HuH-7 (cell line): ENCODE measurements around the gene LRRN2.

ENCODE experiments used
- DNase-seq: peaks from one replicate; pipeline ENCODE4 v3.0.0; 2011; ENCODE audit warnings: low spot score

Gene LRRN2

GRCh38 chr1:204662530-204662929, 23.0 kb downstream of the LRRN2 start:
- no peak for DNase-seq

DNA sequence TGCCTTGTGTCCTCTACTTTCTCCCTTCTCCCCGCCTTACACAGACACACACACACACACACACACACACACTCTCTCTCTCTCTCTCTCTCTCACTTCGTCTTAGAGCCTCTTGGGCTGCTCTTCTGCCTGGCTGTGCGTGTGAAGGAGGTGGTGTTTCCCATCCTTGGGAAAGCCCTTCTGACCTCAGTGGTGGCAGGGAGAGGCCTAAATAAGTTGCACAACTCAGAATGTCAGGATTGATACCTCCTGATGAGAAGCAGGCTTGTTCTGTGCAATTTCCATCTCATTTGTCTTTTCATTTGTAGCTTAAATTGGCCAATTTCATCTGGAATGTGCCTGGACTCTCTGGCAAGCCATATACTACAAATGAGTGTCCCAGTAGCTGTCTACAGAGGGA, 25.0 kb downstream of the LRRN2 start:
- DNase-seq, result no peak

DNA sequence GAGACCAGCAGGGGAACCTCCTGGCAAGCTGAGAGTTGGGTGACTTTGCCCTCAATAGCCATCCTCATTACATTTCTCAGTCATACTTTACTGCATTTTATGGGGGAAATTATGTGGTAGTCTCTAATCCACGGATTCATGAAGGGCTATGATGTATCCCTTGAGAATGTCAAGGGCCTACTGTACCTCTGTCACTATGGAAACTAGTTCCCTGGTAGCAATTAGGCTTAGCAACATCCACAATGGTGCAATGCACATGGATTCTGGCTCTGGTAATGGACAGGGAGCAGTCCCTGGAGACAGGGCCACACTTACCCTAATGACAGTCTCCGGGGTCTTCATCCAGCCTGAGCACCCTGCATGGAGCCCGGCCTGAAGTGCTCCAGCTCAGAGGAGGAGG, 26.5 kb downstream of the LRRN2 start:
- DNase-seq, result no peak

DNA sequence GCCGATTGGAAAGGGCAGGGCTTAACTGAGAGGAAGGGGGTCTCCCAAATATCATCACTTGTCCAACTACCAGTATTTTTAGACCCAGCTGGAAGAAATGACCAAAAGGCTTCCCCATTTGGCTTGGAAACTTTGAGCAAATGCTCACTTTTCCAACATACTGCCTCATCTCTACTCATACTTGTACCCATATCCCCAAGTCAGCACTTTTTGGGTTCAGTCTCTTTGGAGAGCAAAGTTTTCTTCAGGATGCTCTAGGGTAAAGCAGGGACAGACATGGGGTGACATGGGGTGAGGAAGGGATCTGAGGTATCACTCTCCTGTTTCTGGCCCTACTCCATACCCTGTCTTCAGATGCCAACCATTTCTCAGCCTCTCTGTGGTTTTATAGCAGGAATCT, 27.2 kb downstream of the LRRN2 start:
- DNase-seq, result no peak

DNA sequence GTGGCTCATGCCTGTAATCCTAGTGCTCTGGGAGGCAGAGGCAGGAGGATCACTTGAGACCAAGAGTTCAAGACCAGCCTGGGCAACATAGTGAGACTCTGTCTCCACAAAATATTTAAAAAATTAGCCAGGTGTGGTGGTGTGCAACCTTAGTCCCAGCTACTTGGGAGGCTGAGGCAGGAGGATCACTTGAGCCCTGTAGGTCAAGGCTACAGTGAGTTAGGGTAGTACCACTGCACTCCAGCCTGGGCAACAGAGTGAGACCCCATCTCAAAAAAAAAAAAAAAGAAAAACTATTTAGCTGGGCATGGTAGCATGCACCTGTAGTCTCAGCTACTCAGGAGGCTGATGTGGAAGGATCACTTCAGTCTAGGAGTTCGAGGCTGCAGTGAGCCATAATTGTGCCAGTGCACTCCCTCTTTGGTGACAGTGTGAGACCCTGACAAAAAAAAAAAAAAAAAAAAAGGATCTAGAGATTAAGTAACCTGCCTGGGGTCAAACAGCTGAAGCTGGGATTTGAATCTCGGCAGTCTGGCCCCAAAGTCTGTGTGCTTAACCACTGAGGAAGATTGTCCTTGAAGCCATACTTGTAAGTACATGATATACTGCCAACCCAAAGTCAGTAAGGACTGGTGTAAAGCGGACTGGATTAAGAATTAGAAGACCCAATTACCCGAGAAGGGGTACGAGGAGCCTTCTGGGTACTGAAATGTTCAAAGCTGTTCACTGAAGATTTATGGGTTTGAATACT, 31.8 kb downstream of the LRRN2 start:
- no peak for DNase-seq

DNA sequence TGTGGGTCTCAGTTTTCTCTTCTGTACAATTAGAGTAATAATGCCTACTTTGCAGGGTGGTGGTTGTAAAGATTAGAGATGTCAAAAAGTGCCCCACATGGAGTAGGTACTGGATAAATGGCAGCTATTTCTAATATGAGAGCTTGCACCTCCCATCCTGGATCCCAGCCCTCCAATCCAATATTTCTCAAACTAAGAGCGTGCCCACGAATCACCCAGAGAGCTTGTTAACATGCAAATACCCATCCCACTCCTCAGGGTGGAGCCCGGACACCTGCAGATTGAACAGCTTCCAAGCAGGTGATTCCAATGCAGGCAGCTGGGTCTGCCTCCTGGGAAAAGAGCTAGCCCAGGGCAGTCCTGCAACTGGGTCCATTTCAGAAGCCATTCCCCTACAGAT, 33.0 kb downstream of the LRRN2 start:
- no peak for DNase-seq

GRCh38 chr1:204651843-204652421, 33.6 kb downstream of the LRRN2 start:
- DNase-seq, result no peak

- DNase-seq, result no peak
Observed at GRCh38 chr1:204650911-204651570, 34.5 kb downstream of the LRRN2 start.

GRCh38 chr1:204649721-204650521, 35.6 kb downstream of the LRRN2 start:
- no peak for DNase-seq

- DNase-seq, result no peak
Observed at GRCh38 chr1:204648576-204648975, 37.0 kb downstream of the LRRN2 start.

DNA sequence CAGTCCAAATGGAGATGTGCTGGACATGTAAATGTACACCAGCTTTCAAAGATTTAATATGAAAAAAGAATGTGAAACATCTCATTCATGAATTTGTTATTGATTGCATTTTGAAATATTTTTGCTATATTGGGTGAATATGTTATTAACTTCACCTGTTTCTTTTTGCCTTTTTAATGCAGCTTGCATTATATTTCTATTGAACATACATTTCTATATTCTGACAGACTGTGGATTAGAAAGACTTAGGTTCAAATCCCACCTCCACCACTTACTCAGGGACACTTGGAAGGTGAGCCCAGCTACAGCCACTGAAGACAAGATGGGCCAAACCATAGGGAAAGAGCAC, 37.8 kb downstream of the LRRN2 start:
- DNase-seq, result no peak

- DNase-seq, result peak; percentile 62
Observed at GRCh38 chr1:204647114-204647804, 38.3 kb downstream of the LRRN2 start.

DNA sequence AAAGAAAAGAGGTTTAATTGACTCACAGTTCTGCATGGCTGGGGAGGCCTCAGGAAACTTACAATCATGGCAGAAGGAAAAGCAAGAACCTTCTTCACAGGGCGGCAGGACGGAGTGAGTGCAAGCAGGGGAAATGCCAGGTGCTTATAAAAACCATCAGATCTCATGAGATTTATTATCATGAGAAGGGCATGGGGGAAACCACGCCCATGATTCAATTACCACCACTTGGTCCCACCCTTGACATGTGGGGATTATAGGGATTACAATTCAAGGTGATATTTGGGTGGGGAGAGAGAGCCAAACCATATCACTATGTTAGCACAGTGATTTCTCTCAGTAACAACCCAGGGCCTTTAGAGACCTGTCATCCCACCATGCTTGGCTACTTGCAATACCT, 39.9 kb downstream of the LRRN2 start:
- no peak for DNase-seq

GRCh38 chr1:204645251-204645650, 40.3 kb downstream of the LRRN2 start:
- DNase-seq, result no peak

- no peak for DNase-seq
Observed at GRCh38 chr1:204643503-204643902, 42.0 kb downstream of the LRRN2 start.

DNA sequence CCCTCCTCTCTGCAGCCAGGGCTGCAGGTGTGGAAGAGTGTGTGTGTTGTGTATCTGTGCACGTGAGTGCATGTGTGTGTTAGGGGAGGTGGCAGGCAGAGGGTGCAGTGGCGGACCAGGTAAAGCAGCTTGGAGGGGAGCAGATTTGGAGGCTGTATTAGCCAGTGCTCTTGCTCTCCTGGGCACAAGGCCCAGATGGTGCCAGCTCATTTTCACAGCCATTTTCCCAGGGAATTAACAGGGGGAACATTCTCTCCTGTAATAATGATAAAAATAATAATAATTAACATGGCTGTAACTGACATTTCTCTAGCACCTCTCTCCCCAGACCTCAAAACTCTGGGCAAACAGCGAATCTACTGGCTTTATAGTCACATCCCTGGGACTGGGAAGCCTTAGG, 43.6 kb downstream of the LRRN2 start:
- no peak for DNase-seq

- no peak for DNase-seq
Observed at GRCh38 chr1:204641455-204641854, 44.1 kb downstream of the LRRN2 start.

DNA sequence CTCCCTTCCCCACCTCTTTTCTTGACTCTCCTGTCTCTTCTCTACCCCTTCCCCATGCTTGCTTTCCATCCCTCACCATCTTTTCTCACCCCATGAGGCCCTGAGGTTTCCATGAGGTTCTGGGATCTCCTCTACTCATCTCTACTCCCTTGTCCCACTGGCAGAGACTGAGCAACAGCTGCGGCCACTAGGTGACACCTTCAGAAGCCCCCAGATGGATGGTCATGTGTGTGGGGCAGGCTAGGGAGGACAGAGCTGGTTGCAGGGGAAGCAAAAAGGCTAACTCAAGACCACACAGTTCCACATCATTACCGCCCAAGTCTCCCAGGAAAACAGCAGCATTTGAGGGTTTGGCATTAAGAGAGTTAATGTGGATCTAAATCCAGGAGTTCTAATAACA, 45.0 kb downstream of the LRRN2 start:
- no peak for DNase-seq

DNA sequence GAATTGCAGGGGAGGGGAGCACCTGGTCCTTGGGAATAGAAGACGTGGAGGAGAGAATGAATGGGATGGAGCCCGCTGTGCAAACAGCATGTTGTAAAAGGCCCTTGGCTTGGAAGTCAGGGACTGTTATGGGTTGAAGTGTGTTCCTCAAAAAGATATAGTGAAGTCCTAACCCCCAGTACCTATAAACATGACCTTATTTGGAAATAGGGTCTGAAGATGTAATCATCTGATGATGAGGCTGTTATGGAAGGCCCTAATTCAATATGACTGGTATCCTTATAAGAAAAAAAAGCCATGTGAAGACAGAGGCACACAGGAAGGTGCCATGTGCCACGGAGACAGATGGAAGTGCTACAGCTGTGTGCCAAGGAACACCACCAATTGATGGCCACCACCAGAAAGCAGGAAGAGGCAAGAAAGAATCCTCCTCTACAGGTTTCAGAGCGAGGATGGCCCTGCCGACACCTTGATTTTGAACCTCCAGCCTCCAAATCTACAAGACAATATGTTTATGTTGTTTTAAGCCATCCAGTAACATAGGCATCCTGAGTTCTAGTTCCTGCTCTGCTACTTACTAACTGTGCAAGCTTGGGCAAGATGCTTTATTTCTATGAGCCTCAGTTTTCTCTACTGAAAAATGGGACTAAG, 51.2 kb downstream of the LRRN2 start:
- DNase-seq, result no peak

- DNase-seq, result no peak
Observed at GRCh38 chr1:204633665-204634064, 51.9 kb downstream of the LRRN2 start.

DNA sequence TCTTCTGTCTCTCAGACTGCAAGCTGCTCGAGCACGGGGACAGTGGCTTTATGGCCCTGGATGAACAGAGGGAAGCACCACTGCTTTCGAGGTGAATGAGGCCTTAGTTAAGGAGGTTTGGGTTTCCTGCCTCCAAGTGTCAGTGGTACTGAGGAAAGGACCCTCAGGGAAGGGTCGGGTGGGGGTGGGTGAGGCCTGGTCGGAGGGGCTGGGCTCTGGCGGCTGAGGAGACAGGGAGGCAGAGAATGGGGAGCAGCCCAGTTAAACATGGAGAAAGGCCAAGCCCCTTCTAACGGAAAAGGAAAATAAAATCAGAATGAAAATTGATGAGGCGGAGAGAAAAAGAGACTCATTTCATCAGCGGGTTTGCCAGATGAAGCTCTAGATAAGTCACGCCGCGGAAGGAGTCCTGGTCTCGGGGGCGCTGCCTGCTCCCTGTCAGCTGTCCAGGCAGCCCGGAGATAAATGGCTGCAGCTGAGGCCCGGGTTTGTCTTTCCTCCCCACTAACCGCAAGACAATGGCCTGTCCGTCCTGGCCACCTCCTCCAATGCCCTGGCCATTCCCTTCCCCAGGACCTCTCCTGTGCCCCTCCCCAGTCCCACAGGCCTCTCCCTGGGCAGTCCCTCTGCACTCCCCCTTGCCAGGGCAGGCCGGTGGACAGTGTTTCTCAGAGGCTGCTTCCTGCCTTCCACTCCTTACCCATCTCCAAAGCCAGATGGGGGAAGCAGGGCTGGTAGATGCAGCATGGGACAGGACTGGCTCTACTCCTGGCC, 55.2 kb downstream of the LRRN2 start:
- DNase-seq, result no peak
